CMK (cell line): ENCODE measurements around the gene RAF1.

ENCODE experiments used
- DNase-seq: peaks from one replicate; pipeline ENCODE4 v3.0.0-alpha.2; 2010; ENCODE audit warnings: low read depth

Gene RAF1

DNA sequence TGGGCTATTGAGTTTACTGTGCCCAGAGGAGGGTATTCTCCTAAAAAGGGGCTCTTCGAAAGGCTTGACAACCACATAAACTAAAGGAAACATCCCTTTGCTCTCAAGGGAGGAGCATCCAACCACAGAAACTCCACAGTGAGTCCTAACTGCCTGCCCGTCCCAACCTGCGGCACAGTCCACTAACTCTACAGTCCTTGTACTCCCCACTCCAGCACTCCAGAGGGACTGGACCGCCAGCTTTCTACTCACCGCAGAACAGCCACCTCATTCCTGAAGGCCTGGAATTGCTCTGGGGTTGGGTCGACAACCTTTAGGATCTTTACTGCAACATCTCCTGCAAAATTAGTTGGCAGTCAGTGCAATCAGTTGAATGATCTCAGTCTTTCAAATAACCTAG lies 72.5 kb downstream of the RAF1 start:
- no peak for DNase-seq

DNA sequence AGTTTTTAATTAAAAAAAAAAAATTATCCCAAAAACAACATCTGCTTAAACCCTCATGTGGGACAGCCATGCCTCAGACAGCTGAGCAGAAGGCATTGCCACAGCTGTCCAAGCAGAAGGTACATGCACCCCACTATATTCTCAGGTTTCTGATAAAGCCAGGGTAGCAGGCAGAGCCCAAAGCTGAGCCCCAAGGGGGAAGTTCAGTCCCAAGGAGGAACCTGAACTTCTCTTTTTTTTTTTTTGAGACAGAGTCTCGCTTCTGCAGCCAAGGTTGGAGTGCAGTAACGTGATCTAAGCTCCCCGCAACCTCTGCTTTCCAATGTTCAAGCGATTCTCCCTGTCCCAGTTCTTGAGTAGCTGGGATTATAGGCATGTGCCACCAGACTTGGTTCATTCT lies 73.8 kb downstream of the RAF1 start:
- DNase-seq, result no peak

DNA sequence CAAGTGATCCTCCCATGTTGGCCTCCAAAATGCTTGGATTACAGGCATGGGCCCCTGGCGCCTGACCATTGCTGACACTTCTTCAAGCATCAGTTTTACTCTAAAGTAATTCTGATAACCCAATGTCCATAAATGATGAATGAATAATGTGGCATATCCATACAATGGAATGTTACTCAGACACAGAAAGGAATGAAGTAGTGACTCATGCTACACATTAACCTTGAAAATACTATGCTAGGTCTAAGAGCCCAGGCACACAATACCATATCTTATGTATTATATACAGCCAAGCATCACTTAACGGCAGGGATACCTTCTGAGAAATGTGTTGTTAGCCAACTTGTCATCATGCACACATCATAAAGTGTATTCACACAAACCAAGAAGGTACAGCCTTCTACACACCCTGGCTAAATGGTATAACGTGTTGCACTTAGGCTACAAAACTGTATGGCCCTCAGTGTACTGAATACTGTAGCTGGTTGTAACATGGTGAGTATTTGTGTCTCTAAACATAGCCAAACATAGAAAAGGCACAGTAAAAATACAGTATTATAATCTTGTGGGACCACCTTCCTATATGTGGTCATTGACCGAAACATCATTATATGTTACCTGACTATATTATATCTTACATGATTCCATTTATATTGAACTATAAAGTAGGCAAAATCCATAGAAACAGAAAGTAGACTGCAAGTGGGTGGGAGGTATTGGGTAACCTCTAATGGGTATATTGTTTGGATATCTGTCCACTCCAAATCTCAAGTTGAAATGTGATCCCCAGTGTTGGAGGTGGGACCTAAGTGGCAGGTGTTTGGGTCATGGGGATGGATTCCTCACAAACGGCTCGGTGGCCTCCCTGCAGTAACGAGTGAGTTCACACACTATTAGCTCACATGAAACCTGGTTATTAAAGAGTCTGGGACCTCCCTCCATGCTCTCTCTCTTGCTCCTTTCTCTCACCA lies 75.6 kb downstream of the RAF1 start:
- no peak for DNase-seq

DNA sequence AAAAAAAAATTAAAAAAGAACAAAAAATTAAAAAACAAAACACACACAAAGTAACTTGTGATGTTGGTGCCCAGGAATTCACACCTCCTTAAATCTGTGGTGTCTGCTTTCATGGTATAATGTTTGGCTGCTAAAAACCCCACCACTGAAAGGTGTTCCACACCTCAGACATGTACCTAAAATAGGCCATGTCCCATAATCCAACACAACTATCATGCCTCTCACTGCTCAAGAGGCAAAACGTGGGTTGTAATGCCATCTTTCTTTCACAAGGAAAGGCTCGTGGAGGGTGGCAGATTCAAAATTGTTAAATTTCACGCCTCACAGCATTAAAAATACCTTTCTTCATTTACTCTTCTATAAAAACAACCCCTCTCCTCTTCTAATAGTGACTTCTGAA lies 77.5 kb downstream of the RAF1 start:
- no peak for DNase-seq

DNA sequence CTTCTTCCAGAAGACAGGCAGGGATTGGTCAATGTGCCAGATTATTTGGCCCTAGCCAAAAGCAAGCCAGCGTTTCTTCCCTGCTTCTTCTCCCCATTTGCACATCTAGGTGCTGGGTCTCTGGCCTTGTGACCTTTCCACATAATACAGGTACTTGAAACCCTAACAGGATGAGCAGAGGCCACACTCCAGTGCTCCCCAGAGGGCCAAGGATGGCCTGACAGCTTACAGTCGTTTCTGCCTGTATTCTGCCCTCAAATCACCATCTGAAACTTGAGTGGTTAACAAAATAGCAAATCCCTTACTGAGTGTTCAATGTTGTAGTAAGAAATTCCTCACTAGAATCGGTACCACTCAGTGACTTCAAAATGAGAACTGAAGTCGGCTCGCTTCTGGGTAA lies 77.9 kb downstream of the RAF1 start:
- no peak for DNase-seq

DNA sequence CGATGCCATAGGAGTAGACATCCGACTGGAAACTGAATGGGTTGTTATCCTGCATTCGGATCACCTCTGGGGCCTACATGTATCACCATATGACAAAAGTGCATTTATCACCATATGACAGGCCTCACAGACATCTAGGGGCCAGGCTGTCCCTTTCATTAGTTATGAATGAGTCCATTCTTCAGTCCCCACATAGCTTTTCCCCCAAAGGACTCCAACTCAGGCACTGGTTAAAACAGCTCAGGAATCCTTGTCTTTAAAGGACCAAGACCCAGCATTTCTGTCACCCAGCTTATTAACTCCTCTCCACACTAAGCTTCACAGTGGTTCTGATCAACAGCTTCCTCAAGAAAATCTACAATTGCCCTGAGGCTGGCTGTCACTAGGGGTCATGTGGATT lies 78.7 kb downstream of the RAF1 start:
- no peak for DNase-seq

DNA sequence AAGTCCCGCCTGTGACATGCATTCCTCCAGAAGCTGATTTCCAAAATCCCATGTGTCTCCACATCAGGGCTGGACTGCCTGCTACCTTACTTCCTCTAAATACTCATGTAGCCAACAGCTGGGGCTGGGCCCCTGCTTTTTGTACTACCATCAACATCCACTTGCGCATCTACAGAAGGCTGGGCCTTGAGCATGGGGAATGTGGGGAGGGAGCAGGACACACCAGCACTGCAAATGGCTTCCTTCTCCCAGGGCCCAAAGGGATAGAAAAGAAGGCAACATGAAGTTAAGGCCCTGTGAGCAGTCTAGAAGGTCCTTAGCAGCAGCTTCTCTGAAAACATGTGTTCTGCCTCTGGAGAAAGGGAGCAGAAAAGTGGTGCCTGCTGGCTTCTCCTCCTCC lies 79.8 kb downstream of the RAF1 start:
- DNase-seq, result no peak

DNA sequence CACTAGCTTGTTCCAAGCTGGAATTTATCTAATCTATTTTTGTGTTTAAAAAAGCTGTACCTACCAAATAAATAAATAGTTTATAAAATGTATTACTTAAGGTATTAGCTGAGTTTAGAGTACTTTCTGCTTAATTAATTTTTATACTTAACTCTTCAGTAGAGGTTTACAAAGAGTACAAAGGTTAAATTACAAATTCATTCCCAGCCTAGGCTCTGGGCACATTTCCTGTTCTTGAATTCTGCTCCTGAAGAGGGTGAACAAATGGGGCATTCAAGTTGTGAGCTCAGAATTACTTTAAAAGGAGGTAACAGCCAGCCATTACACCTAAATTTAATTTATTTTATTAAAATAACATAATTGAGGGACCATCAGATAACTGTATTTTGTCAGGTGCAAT lies 80.6 kb downstream of the RAF1 start:
- no peak for DNase-seq

DNA sequence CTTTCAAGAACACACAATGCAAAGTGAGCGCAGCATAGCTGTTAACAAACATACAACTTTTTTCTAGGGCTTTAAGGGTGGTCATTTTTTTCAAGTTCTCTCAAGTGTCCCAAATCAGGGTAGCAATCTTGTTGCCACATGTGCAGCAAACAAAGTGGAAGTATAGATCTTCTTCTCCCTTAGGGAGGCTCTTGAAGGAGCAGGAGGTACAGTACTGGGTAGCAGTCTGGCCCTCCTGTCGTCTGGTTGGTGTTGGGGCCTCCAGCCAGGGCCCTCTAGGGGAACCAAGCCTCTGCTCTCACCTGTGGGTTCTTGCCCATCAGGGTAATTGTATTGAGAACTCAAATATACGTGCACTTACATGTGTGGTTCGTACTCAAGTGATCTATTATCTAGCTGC lies 81.2 kb downstream of the RAF1 start:
- no peak for DNase-seq

DNA sequence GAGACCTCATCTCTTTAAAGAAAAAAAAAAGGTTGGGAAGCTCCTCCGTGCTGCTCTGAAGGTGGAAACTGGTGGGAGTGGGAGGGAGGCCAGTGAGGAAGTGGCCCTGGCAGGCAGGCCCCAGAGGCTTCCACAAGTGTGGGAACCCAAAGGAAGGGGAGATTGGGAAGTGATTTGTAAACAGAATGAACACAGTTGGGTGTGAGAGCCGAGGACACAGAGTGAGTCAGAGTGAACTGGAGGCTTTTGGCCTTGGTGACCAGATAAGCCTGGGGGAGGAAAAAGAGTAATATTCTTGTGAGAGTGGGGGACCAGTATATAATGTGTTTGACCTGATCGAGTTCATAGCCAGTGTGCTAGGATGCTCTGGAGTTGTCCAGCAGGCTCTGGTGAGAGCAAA lies 84.0 kb downstream of the RAF1 start:
- DNase-seq, result no peak

DNA sequence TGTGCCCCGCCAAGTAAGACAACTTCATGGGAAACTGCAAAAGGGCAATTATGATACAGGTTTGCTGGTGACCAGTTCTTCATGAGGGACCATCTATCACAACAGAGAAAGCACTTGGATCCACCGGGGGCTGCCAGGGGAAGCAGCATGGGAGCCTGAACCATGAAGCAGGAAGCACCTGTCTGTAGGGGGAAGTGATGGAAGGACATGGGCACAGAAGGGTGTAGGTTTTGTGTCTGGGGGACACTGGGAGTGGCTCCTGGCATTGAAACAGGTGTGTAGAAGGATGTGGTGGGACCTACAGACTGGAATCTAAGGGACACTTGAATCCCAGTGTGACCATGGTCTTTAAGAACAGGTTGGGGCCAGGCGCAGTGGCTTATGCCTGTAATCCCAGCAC lies 84.5 kb downstream of the RAF1 start:
- DNase-seq, result no peak

DNA sequence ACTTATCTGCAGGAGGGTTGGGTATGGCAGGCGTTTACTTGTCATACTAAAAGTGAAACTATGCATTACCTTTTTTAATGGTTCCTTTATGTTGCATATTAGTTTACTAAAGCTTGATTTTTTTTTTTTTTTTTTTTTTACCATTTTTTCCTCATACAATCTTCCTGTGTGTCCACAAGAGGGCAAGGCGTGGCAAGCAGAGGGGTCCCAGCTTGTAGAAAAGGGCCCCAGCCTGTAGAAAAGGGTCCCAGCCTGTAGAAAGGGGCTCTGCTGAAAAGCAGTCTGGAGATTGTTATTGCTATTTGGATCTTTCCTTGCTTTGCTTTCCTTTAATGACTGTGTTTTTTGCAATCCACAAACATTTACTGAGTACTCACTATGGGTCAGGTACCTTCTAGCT lies 85.2 kb downstream of the RAF1 start:
- DNase-seq, result no peak

DNA sequence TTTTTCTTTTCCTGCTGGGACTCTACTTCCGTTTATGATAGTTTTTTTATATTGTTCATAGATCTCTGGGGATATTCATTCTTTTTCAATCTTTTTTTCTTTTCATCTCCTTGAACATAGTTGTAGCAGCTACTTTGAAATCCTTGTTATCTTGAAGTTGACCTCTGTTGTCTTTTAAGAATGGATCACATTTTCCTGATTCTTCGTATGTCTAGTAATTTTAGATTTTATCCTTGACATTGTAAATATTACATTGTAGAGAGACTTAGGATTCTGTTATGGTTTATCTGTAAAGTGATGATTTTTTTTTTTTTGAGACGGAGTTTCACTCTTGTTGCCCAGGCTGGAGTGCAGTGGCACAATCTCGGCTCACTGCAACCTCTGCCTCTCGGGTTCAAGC lies 86.5 kb downstream of the RAF1 start:
- DNase-seq, result no peak

DNA sequence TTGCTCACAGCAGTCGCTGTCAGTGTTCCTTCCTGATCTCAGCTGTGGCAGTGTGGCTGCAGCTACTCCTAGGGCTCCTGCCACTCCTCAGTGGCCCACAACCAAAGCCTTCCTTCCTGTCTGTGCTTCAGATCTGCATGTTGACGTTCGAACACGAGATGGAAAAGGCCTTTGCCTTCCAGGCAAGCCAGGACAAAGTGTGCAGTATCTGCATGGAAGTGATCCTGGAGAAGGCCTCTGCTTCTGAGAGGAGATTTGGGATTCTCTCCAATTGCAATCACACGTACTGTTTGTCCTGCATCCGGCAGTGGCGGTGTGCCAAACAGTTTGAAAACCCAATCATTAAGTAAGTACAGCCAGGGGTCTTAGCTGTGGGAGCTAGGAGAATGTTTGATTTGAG lies 89.3 kb downstream of the RAF1 start:
- no peak for DNase-seq

DNA sequence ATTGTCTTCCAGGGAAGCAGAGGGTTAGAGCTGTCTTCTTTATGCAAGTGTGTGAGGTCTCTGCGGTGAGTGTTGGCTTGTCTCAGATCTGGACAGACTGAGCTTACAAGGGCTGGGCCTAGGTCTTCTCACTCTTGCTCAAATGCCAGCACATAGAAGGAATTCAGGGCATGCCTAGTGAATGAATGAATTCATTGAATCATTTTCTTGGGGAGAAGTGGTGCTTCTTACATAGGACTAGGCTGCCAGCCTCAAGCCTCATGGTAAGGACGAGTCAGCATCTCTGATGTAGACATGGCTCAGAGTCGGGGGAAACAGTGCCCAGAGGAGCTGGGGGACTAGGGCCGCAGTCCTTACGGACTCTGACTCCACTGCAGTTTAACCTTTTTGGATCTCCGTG lies 89.8 kb downstream of the RAF1 start:
- DNase-seq, result no peak

DNA sequence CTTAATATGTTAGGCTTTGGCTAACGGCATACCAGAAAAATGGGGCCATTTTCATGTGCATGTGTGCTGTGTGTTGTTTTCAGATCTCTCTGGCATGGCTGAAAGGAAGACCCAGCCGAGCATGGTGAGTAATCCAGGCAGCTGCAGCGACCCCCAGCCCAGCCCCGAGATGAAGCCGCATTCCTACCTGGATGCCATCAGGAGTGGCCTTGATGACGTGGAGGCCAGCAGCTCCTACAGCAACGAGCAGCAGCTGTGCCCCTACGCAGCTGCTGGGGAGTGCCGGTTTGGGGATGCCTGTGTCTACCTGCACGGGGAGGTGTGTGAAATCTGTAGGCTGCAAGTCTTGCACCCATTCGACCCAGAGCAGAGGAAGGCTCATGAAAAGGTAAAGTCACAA lies 91.9 kb downstream of the RAF1 start:
- DNase-seq, result no peak

DNA sequence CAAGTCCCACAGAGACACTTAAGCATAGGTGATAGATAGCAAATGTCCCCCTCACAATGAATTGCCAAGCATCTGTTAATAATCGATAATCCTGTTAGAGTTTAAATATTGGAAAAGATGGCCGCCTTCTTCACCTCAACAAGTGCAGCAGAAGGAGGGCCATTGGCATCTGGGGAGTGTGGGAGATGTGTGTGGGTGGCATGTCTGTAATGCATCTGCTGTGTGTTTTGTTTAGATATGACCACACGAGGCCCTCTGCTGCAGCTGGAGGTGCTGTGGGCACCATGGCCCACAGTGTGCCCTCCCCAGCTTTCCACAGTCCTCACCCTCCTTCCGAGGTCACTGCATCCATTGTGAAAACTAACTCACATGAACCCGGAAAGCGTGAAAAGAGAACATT lies 94.1 kb downstream of the RAF1 start:
- no peak for DNase-seq

DNA sequence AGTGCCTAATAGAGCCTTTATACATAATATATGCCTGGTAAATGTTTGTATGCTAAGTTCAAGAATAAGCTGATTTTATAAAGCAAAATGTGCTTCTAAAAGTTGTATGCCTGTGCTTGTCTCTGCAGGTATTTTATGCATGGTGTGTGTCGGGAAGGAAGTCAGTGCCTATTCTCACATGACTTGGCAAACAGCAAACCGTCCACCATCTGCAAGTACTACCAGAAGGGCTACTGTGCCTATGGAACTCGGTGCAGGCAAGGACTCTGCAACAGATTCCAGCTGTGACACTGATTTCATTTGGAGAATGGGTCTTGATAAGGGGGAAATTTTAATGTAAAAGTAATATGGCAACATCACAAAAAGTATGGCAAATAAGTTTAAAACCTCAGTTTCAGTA lies 95.2 kb downstream of the RAF1 start:
- DNase-seq, result no peak

DNA sequence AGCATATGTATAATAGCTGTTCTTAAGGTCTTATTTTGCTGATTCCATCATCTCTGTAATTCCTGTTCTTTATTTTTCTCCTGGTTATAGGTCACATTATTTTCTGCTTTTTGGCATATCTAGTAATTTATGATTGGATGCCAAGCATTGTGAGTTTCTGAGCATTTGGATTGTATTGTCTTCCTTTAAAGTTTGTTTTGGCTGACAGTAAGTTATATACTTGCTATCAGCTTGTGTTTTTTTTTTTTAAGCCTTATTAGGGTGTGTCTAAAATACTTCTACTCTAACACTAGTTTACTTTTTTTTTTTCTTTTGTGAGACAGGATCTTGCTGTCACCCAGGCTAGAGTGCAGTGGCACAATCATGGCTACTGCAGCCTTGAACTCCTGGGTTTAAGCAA lies 96.9 kb downstream of the RAF1 start:
- no peak for DNase-seq

DNA sequence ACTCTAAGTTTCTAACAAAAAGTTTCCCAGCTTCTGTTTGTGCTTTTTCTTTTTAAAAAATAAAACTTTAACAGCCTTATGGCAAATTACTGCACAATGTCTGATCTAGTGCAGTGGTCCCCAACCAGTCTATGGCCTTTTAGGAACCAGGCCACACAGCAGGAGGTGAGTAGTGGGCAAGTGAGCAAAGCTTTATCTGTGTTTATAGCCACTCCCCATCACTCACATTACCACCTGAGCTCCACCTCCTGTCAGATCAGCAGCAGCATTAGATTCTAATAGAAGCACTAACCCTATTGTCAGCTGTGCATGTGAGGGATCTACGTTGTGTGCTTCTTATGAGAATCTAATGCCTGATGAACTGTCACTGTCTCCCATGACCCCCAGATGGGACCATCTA lies 101.5 kb downstream of the RAF1 start:
- no peak for DNase-seq

DNA sequence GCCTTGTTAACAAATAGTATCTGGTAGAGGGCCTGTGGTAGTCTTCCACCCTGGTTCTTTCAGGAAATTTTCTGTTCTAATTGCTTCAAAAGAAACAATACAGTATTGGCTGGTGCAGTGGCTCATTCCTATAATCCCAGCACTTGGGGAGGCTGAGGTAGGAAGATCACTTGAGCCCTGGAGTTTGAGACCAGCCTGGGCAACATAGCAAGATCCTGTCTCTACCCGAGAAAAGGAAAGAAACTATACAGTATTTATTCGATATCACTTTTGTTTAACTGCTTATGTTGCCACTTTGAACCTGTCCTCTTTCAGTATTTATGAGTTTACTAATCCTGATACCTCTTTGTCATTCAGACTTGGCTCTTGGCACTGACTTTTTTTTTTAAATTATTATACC lies 102.5 kb downstream of the RAF1 start:
- no peak for DNase-seq

DNA sequence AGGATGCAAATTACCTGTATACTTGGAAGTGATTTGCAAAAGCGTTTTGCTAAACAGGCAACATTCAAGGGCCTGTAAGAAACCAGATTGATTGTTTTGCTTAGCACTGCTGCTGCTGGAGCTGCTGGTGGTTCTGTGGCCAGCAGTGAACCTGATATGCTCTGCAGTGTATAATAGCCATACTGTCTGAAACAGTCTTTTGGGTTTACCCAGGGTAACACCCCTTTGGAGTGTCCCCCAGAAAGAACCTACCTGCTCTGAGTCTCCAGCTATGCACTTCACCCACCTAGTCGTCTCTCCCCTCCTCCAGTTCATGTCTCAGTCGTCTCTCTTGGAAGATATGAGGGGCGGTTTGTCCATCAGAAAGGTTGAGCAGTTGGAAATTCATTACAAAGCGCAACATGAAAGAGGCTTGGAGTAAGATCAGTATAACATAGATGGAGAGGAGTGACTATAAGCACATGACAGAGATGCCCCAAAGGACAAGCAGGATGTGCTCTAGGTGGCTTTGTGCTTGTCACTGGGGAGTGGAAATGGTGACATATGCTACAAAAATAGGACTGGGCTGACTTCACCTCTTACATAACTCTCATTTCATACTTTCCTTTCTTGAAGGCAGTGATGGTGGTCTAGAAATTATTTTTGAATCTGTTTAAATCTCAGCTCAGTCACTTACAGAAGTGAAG lies 103.3 kb downstream of the RAF1 start:
- DNase-seq, result no peak

DNA sequence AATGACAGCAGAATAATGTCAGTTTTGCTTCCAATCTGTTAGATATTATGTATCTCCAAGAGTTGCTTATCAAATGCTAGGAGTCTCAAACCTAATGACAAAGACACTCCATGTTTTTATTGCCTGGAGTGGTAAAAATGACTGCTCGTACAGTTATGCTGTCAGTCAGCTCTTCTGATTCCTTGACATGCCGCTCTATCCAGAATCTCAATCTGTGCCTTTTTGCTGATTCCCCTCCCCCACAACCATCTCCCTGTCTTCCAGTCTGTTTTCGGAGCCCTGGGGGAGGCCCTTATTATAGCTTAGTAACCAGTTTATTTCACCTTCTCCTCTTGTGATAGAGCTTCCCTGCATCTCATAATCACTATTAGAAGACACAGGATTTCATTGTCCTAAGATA lies 104.4 kb downstream of the RAF1 start:
- no peak for DNase-seq

DNA sequence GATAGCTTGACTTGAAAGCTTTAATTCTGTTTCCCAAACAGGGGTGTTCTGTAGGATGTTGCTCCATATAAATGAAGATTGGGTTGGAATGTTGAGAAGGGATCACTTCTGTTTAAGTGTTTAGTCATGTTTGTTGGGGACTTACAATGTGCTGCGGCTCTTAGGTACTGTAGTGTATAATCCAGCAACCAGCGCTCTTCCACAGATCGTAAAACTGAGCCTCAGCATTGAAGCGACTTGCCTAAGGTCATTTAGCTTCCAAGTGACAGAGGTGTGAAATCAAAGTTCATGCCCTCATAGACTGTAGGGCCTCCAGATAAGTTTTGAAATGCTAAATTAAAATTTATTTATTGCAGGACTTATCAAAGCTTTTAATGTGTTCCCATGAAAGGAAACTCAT lies 105.2 kb downstream of the RAF1 start:
- DNase-seq, result no peak
